HG03103 (cell line): Measurements from ENCODE around the gene RGS6.

Experiments used
- ATAC-seq: cut with Tn5 transposase; IDR thresholded peaks from one replicate; pipeline ENCODE4 v1.9.1; 2021; ENCODE audit warnings: low read depth; ENCODE audit not compliant: unreplicated experiment

The RGS6 gene

GRCh38 chr14:72377016-72377415 lies 444.8 kb downstream of the RGS6 start:
- no peak for ATAC-seq

DNA sequence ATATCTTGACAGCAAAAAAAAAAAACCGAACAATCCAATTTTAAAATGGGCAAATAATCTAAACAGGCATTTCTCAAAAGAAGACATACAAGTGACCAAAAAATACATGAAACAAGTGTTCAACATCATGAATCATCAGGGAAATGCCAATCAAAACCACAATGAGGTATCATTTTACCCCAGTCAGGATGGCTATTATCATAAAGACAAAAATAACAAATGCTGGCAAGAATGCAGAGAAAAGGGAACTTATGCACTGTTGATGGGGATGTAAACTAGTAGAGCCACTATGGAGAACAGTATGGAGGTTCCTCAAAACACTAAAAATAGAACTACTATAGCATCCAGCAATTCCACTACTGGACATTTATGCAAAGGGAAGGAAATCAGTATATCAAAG lies 448.2 kb downstream of the RGS6 start:
- no peak for ATAC-seq

DNA sequence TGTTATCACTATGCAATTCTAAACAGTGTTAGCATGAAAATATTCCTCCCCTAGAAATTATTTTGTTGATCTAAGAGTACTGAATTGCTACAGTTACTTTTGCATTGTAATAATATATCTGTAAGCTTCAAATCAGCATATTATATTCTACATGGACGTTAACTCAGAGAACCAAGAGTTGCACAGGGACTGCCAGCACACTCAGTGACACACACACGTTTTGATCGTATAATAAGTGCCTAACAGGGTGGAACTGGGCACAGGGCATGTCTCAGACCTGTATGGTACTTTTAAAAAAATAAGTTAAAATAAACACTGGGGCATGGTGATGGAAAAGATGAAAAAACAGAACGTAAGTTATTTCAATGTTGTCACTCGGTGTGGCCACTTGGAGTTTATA lies 451.6 kb downstream of the RGS6 start:
- ATAC-seq = no peak

GRCh38 chr14:72387726-72388125 lies 455.5 kb downstream of the RGS6 start:
- ATAC-seq = no peak

DNA sequence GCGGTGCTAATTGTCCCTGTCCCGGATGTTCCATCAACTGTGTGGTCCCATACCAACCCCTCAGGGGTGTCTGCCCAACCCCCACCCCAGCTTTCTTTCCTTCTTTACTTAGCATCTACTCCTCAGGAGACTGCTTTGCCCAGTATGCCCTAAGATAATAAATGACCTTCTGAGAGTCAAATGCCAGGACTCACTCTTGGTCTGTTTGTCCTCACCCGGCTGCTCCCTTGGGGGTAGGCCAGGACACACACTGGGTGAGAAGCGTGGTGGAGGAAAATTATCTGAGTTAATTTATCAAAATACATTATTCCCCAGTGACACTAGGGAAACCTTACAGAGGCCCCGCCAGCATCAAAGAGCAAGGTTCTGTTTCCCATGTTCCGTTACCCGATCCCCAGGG lies 457.0 kb downstream of the RGS6 start:
- ATAC-seq = no peak

DNA sequence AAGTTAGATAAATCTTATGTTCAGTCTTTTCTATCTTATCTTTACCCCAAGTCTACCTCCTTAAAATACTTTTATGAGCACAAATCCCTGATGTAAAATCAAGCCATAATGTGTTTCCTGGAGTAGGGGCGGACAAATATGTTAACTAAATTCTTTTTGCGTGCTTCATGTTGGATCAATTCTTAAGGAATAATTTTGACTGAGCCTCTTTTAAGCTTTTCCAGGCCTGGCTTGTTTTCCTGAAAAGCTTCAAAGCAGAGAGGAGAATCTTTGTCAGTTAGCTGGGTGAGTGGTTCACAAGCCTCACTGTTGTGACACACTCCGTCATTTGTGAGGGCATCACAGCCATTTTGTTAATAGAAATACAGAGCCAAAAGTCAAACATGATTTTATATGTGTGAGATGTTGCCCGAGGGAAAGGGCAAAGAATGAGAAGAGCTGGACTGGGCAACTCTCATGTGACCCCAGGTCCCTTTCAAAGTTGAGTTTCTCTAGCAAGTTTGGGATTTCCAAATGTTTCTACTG lies 468.9 kb downstream of the RGS6 start:
- ATAC-seq = no peak

- no peak for ATAC-seq
Measured at GRCh38 chr14:72401632-72402376, 469.6 kb downstream of the RGS6 start.

GRCh38 chr14:72402377-72402772 lies 470.1 kb downstream of the RGS6 start:
- no peak for ATAC-seq

DNA sequence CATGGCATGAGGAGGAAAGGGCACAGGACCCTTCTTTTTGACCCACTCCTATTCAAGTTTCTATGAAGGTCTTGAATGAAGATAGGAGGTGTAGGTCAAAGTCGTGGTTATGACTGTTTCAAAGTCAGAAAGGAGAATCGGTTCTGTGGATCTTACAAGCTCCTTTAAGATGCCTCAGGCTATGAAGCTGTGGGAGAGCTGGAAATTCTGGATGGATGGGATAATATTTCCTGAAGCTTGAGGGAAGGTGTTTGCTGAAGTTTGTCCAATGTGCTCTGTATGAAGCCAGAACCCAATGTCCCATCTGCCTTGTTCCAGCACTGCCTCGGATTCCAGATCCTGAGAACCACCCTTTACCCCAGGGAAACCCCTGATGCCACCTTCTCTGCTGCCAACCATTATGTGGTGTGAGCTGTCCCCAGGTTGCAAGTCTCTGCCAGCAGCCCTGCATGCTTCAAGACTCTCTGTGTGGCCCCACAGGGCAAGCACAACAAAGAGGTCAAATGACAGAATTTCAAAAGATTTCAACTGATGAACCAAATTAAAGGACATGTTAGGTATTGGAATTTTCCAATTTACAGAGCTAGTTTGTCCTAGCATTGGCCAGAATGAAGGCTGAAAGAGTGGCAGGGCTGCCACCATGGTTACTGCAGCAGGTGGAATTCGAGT lies 472.0 kb downstream of the RGS6 start:
- ATAC-seq = no peak

DNA sequence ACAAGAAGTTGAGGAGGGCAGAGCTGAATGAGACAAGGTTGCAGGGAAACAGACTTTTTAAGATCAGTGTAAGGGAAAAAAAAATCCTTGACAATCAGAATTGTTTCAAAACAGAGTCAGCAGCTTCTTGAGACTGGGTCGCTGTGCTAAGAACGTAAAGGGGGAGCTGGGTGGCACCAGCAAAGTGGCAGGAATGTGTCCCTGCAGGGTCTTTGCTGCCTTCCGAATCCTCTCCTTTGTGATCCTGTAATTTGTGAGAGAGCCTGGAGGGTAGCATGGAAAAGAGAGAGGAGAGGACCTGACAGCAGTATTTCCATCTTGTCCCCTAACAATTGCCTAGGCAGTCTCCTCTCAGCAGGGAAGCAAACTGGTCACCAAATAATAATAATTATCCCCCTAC lies 472.8 kb downstream of the RGS6 start:
- ATAC-seq = no peak

GRCh38 chr14:72408020-72408419 lies 475.8 kb downstream of the RGS6 start:
- ATAC-seq = no peak

DNA sequence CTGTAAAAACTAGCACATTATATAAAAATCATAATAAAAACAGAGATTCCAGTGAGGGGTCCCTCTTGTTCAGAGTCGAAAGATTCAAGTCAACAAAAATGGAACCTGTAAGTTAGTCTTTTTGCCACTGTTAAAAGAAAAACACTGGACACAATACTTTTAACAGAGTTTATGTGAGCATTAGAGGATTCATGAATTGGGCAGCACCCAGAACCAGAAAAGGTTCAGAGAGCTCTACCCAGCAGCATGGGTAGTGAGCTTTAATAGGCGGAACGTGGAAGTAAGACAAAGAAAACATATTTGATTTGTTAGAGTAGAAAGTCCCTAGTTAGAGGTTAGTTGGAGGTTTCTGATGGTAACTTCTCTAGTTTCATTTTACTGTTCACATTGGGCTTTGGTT lies 476.8 kb downstream of the RGS6 start:
- no peak for ATAC-seq

GRCh38 chr14:72416081-72416849 lies 484.0 kb downstream of the RGS6 start:
- ATAC-seq = no peak

- no peak for ATAC-seq
Measured at GRCh38 chr14:72416892-72417291, 484.7 kb downstream of the RGS6 start.

DNA sequence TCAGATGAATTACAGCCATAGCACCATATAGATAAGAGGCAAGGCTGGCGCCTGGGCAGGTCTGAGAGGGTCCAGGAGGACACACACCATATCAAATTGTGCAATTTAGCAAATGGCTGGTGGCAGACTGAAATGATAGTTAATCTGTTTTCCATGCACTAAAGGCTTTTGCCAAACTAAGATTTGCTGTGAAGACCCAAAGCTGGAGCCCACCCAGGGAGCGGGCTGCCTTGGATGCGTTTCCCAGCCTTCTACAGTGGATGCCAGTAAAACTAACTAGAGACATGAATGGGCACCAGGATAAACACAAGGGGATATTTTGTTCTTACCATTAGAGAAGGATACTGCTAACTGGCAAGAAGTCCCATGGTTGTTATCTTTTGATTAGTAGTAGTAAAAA lies 486.6 kb downstream of the RGS6 start:
- ATAC-seq = no peak

DNA sequence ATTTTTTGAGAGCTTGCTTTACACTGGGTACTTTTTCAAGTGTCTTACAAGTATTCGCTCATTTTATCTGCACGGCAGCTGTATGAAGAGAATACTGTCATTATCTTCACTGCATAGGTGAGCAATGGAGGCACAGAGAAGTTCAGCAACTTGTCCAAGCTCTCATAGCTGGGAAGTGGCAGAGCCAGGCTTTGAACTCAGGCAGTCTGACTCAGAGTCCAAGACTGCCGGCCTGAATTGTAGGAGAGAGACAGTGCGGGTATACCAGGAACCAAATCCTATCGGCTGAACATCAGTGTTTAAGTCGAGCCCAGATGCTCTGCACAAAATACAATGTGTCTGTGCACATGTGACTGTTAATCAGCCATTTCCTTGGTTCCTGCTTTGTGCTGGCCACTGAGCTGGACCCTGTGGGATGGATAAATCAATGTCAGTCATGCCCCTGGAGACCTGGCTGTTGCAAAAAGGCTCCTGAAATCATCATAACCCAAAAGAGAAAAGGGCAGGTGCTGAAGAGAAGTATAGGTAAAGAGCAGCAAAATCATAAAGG lies 487.1 kb downstream of the RGS6 start:
- no peak for ATAC-seq

DNA sequence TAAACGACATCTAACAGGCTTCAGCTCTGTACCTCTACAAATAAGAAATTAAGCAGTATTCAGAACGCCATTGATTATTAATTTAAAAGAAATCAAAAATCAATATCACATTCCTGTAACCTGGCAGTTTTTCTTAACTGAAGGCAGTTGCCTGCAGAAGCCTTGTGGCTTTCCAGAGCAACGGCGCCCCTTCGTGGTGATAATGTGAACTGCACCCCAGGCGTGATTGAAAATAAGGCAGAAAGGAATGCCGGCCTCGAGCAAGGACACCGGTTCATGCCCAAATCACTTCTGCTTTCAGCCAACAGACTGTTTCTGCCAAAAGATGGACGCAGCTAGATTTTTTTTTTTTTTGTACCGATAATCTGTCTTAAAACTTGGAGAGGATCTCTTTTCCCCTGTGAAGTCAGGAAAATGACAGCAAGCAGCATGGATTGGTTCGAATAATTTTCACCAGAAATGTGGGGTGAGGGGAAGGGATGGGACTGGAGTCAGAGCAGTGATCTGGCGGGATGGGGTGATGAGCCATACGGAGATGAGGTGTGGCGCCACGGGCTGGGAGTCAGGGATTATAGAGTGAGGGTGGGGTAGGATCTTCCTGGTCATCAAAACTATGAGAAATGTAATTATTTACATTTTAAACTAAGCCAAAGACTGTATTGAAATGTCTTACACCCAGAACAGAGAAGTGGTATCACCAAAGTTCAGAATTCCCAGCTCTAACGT lies 488.7 kb downstream of the RGS6 start:
- no peak for ATAC-seq

- ATAC-seq = no peak
Measured at GRCh38 chr14:72423957-72424356, 491.7 kb downstream of the RGS6 start.

DNA sequence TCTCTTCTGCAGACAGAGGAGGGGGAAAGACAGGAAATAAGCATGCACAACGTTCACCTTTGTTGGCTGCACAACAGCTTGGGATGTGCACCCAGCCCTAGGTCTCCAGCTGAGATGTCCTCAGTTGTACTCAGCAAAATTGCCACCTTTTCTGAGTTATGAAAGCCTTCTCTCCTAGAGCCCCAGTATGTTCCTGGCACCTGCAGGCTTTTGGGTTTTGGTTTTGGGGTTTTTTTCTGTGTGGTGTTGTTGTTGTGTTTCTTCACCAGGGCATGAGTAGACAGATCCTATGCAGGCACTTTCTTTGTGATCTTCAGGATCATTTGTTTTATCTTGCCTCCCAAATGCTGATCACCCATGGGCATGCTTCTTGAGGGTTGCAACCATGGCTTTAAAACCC lies 498.2 kb downstream of the RGS6 start:
- no peak for ATAC-seq

DNA sequence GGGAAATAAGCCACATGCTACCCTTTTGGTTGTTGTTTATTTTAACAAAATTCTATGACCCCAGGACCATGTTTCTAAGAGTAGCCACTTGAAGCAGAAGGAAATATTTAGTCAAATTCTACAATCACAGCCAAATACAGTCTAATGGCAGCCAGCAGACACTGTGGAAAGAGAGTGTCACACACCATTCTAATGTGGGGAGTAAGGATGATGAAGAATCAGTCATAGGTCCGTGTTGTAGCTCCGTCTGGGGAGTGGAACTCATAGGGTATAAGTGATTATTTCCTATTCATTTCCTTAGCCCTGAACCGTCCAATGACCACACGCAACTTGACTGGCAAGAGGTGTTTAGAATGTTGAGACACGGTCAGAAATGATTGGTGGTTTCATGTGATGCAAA lies 500.5 kb downstream of the RGS6 start:
- ATAC-seq = no peak
